Spleen (tissue), 7 donors: ENCODE measurements around the gene RPEL1.

Source experiments
- CTCF ChIP-seq, 11 experiments: fragments of 200-600 bp in 7 of 11; fragments of 450-650 bp in 4 of 11; sonication (generic) in 4 of 11; IDR thresholded peaks in 8 of 11; conservative IDR thresholded peaks in 3 of 11; 1 replicate in 7 of 11; 2 replicates in 4 of 11; pipeline versions ENCODE4 v1.4.0 to v1.8.0; 2016 to 2021; ENCODE audit warnings: antibody characterized with exemption in 11 of 11, inconsistent platforms in 4 of 11, mild to moderate bottlenecking in 1 of 11
- POLR2A ChIP-seq, 3 donors: fragments of 450-650 bp; IDR thresholded peaks; one replicate each; pipeline ENCODE4 v1.5.1; 2017; ENCODE audit warnings: antibody characterized with exemption in 3 of 3, mild to moderate bottlenecking in 1 of 3
- POLR2AphosphoS5 ChIP-seq, 3 donors: sonication (generic); formaldehyde crosslinking; IDR thresholded peaks; one replicate each; pipeline ENCODE4 v1.5.1; 2017; ENCODE audit warnings: antibody characterized with exemption in 3 of 3
- donor health status: DM: no; HTN: no; CAD: no; lungs with moderate emphysema.
- donor health status: DM: no; HTN: no; CAD: no.
- donor health status: DM: no; HTN: no; CAD: no.

GRCh38 chr10:103232772-103233488 lies 12.8 kb upstream of the RPEL1 start:
- TF ChIP-seq POLR2AphosphoS5 (IDR thresholded peaks at IDR 0.05) (no peak), CTCF (IDR thresholded peaks at IDR 0.05 in 8 of 11, conservative IDR thresholded peaks at IDR 0.05 in 3 of 11) (no peak), POLR2A (IDR thresholded peaks at IDR 0.05) (no peak)
